ENCODE data around the gene CCN2. TPM values are rescaled to one million over a fixed set of nuclear protein-coding genes. Genes with fewer than 3 reads are reported as not detected.

Gene CCN2
- total RNA-seq, 2 donors from 2014 or later = 19.4 to 115 TPM

- TF ChIP-seq, protein P1, sequence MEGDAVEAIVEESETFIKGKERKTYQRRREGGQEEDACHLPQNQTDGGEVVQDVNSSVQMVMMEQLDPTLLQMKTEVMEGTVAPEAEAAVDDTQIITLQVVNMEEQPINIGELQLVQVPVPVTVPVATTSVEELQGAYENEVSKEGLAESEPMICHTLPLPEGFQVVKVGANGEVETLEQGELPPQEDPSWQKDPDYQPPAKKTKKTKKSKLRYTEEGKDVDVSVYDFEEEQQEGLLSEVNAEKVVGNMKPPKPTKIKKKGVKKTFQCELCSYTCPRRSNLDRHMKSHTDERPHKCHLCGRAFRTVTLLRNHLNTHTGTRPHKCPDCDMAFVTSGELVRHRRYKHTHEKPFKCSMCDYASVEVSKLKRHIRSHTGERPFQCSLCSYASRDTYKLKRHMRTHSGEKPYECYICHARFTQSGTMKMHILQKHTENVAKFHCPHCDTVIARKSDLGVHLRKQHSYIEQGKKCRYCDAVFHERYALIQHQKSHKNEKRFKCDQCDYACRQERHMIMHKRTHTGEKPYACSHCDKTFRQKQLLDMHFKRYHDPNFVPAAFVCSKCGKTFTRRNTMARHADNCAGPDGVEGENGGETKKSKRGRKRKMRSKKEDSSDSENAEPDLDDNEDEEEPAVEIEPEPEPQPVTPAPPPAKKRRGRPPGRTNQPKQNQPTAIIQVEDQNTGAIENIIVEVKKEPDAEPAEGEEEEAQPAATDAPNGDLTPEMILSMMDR (IDR thresholded peaks at IDR 0.05) = no peak
- Histone ChIP-seq H3K27me3 (no peaks in the 10 kb centered on the region), H3K4me1 (no peaks in the 10 kb centered on the region), H3K9me3 (no peaks in the 10 kb centered on the region), H3K27ac (no peak overlapping the region), H3K4me3 (no peak overlapping the region), H3K36me3 (no peaks in the 10 kb centered on the region), H3K9ac (ENCODE audit: low read depth in 2 of 2, low read length in 2 of 2) (no peak overlapping the region)
- no peak for DNase-seq
- intact Hi-C loops (cut with DNase I) = no loop called here
Measured at GRCh38 chr6:131936156-131936555, 15.0 kb downstream of the CCN2 start.

DNA sequence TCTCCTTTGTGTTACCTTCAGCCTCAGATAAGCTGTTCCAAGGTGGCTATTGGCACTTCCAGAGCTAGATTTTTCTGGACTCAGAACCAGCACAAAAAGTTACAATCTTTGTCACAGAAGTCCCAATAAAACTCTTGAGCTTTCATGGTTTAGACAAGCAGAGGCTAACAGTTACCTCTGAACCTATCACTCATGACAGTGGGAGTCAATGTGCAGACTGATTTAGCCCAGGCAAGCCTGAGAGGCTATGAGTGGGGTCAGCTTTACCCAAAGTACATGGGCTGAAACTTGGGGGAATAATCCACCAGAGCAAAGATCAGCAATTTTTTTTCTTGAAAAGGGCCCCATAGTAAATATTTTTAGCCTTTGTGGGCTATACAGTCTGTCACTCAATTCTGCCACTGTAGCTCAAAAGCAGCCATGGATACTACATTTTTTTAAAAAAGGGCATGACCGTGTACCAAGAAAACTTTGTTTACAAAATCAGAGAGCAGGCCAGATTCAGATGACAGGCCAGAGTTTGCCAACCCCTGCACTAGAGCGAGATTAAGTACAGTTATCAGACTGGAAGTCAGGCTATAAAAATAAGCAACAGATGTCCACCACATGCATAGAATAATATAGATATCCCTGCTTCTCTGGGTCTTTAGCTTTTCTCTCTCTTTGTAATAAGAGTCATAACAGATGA is 20.0 kb downstream of the CCN2 start:
- DNase-seq = no peak
- intact Hi-C loops (cut with DNase I) = no loop called here
- Histone ChIP-seq H3K36me3 (no peaks in the 10 kb centered on the region), H3K4me3 (no peak overlapping the region), H3K4me1 (no peaks in the 10 kb centered on the region), H3K9ac (ENCODE audit: low read depth in 2 of 2, low read length in 2 of 2) (no peak overlapping the region), H3K27me3 (no peaks in the 10 kb centered on the region), H3K9me3 (no peaks in the 10 kb centered on the region), H3K27ac (no peak overlapping the region)
- TF ChIP-seq, protein P1 (IDR thresholded peaks at IDR 0.05) = no peak

- TF ChIP-seq, protein P1 (IDR thresholded peaks at IDR 0.05) = no peak
- H3K27me3 ChIP-seq = no peaks in the 10 kb centered on the region
- intact Hi-C loops (cut with DNase I) = loop anchor here (10.0 kb wide), 1 partner anchor 235 kb away; no protein-coding TSS in a partner anchor
- H3K36me3 ChIP-seq = no peaks in the 10 kb centered on the region
- H3K9ac ChIP-seq (ENCODE audit: low read depth in 2 of 2, low read length in 2 of 2) = no peak overlapping the region
- H3K27ac ChIP-seq = no peak overlapping the region
- no peak overlapping the region for H3K4me3 ChIP-seq
- DNase-seq = no peak
- H3K4me1 ChIP-seq = no peaks in the 10 kb centered on the region
- H3K9me3 ChIP-seq = no peaks in the 10 kb centered on the region
Measured at GRCh38 chr6:131929976-131930375, 21.2 kb downstream of the CCN2 start.

GRCh38 chr6:131929264-131929663 is 21.9 kb downstream of the CCN2 start:
- intact Hi-C loops (cut with DNase I) = loop anchor here (10.0 kb wide), 1 partner anchor 236 kb away; no protein-coding TSS in a partner anchor
- no peak overlapping the region for H3K9ac ChIP-seq (ENCODE audit: low read depth in 2 of 2, low read length in 2 of 2)
- no peaks in the 10 kb centered on the region for H3K27me3 ChIP-seq
- TF ChIP-seq, protein P1 (IDR thresholded peaks at IDR 0.05) = no peak
- H3K36me3 ChIP-seq = no peaks in the 10 kb centered on the region
- no peaks in the 10 kb centered on the region for H3K4me1 ChIP-seq
- H3K27ac ChIP-seq = no peak overlapping the region
- no peaks in the 10 kb centered on the region for H3K9me3 ChIP-seq
- no peak for DNase-seq
- no peak overlapping the region for H3K4me3 ChIP-seq

- Histone ChIP-seq H3K4me1 (no peaks in the 10 kb centered on the region), H3K9ac (ENCODE audit: low read depth in 2 of 2, low read length in 2 of 2) (no peak overlapping the region), H3K36me3 (no peaks in the 10 kb centered on the region), H3K4me3 (no peak overlapping the region), H3K27me3 (no peaks in the 10 kb centered on the region), H3K9me3 (no peaks in the 10 kb centered on the region), H3K27ac (no peak overlapping the region)
- DNase-seq = no peak
- TF ChIP-seq, protein P1 (IDR thresholded peaks at IDR 0.05) = no peak
- intact Hi-C loops (cut with DNase I) = loop anchor here (10.0 kb wide), 1 partner anchor 240 kb away; no protein-coding TSS in a partner anchor
Measured at GRCh38 chr6:131924881-131925474, 26.2 kb downstream of the CCN2 start.
